Thyroid gland (tissue), 4 donors: ENCODE data around the gene HIVEP3.

Experiments
- CTCF ChIP-seq, 6 experiments: fragments of 200-600 bp in 3 of 6; fragments of 450-650 bp in 3 of 6; sonication (generic) in 3 of 6; IDR thresholded peaks; one replicate each; pipeline ENCODE4 v1.5.1; 2016 to 2019; ENCODE audit warnings: antibody characterized with exemption in 6 of 6, mild to moderate bottlenecking in 2 of 6, inconsistent platforms in 1 of 6, moderate library complexity in 1 of 6
- POLR2A ChIP-seq, 2 donors: fragments of 450-650 bp; IDR thresholded peaks; one replicate each; pipeline ENCODE4 v1.6.1; 2017; ENCODE audit warnings: antibody characterized with exemption in 2 of 2, mild to moderate bottlenecking in 2 of 2, moderate library complexity in 1 of 2

GRCh38 chr1:41576206-41576605 lies 342.5 kb downstream of the HIVEP3 start:
- TF ChIP-seq POLR2A (IDR thresholded peaks at IDR 0.05) = no peak
- TF ChIP-seq CTCF (IDR thresholded peaks at IDR 0.05) = no peak
